ENCODE data around the gene PHTF2.

DNA sequence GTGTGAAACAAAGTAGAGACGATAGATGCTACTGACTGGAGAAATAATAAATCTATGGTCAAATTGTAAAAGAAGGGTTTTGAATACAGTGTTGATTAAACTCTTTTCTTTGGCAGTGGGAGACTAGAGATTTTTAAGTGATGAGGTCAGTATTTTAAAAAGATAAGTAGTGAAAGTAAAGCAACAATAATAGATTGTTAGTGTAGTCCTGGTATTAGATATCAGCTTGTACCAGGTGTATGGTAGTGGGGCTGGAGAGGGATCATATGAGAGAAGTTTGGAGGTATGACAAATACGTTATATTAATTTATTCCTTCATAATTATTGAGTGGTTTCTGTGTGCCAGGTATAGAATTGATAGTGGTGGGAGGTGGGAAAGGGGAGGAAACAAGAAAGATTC is 25.2 kb downstream of the PHTF2 start:
- TF ChIP-seq POLR2A (IDR thresholded peaks at IDR 0.05; ENCODE audit: low read depth, low read length) (no peak), POLR2AphosphoS5 (IDR thresholded peaks at IDR 0.05; ENCODE audit: low read depth, low read length) (no peak)

Measured in GM12892 (cell line).